Lower leg skin (tissue), 3 donors: ENCODE results near the gene DLGAP5.

ENCODE experiments used
- CTCF ChIP-seq, 3 donors: fragments of 450-650 bp; IDR thresholded peaks; one replicate each; pipeline ENCODE4 v1.5.1; 2016; ENCODE audit warnings: antibody characterized with exemption in 3 of 3, mild to moderate bottlenecking in 3 of 3, moderate library complexity in 2 of 3
- POLR2A ChIP-seq, 2 donors: fragments of 450-650 bp; IDR thresholded peaks; one replicate each; pipeline ENCODE4 v1.6.1; 2016 to 2017; ENCODE audit warnings: antibody characterized with exemption in 2 of 2, mild to moderate bottlenecking in 1 of 2, moderate library complexity in 1 of 2

DNA sequence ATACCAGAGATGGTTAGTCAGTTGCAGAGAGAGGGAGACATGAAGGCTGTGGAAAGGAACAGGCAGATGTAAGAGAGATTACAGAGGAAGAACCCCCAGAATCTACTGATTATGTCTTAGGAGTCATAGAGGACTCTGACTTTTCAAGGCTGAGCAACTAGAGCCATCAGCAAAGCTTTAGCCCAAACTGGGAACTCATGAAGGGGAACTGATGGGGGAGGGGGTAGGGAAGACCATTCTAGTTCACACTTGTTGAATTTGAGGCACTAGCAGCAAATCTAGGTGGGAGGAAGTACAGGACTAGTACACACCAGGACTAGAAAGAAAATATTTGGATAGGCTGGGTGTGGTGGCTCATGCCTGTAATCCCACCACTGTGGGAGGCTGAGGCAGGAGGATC is 52.2 kb downstream of the DLGAP5 start:
- no peak for TF ChIP-seq CTCF (IDR thresholded peaks at IDR 0.05)
- no peak for TF ChIP-seq POLR2A (IDR thresholded peaks at IDR 0.05)
